C4-2B (cell line): ENCODE results near the gene CILP.

Experiments
- CTCF ChIP-seq: fragments of 450-650 bp; conservative IDR thresholded peaks from 2 replicates; pipeline ENCODE4 v1.5.1; 2017; ENCODE audit warnings: mild to moderate bottlenecking
- ZFX ChIP-seq: fragments of 450-650 bp; IDR thresholded peaks from 2 replicates; pipeline ENCODE4 v1.6.1; 2017

- no peak; the same call in 1 of the 2 replicates for TF ChIP-seq CTCF
- no peak for TF ChIP-seq ZFX
Observed at GRCh38 chr15:65212097-65212496, 824 bp upstream of the CILP start.
